ENCODE results near the gene NOSIP. TPM values are rescaled to one million over a fixed set of nuclear protein-coding genes. Genes with fewer than 3 reads are reported as not detected.

Gene NOSIP
- total RNA-seq, 1 donor from 2014 or later, result 83.8 TPM

DNA sequence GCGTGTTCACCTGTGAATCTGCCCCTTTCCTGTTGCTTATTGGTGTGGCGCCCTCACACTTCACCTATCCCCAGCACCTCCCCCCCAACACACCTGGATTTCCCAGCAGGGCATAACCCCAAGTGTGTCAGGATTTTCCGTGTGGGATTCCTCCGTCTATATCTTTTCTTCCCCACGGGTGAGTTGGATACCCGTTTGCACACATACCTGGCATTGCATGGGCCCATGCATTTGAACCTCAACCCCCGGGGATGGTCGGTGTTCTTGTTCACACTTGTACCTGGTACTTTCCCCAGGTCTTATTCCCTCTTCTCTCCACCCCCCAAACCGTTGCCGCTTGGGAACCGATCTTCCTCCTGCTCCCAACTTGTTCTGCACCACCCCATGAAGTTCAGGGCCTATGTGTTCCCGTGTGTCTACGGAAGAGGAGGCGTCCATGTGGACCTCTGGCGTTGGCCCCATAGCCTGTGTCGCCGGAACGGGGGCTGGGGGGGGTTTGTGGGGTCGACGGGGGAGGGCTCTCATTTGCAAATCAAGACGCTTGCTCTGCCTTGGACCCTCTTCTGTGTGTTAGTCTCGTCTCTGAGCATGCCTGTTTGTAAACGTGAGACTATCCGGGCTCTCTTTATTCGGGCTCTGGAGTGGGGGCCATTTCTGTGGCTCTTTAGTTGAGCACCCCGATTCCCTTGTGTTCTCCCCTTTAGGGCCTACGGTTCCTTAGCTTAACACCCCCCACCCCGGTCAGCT is 12.3 kb upstream of the NOSIP start:
- peak overlapping the region; percentile 94 for H3K4me3 Mint-ChIP-seq (ENCODE audit: unreplicated experiment)
- peak overlapping the region; percentile 94 for H3K4me2 ChIP-seq (ENCODE audit: low read length)
- peaks cover 54% of the 10 kb centered on the region for H3K79me2 ChIP-seq (ENCODE audit: insufficient read depth, low read length)
- H3K27me3 ChIP-seq (ENCODE audit: insufficient read depth, low read length), result no peaks in the 10 kb centered on the region
- FAIRE-seq (no peak), DNase-seq (ENCODE audit: low read depth) (no peak)
- no peak overlapping the region for H2AFZ ChIP-seq (ENCODE audit: low read depth, low read length)
- peaks cover 30% of the 10 kb centered on the region for H4K20me1 ChIP-seq (ENCODE audit: insufficient read depth, low read length)
- H3K4me1 Mint-ChIP-seq (ENCODE audit: low read depth, unreplicated experiment), result peaks cover 2% of the 10 kb centered on the region
- H3K27ac Mint-ChIP-seq (ENCODE audit: unreplicated experiment), result peak overlapping the region; percentile 84
- H3K4me3 ChIP-seq (ENCODE audit: insufficient read depth, low read depth, low read length), result peak overlapping the region; percentile 78
- H3K36me3 Mint-ChIP-seq (ENCODE audit: low read depth, unreplicated experiment), result no peaks in the 10 kb centered on the region
- H3K9me3 ChIP-seq (ENCODE audit: insufficient read depth, low read depth, low read length), result no peaks in the 10 kb centered on the region
- peak overlapping the region; percentile 79 for H3K9ac ChIP-seq (ENCODE audit: low read length)
- H3K4me1 ChIP-seq (ENCODE audit: insufficient read depth, low read length), result peaks cover 20% of the 10 kb centered on the region
- H3K9me3 Mint-ChIP-seq (ENCODE audit: unreplicated experiment), result no peaks in the 10 kb centered on the region
- no peak for TF ChIP-seq CTCF (IDR thresholded peaks at IDR 0.05; ENCODE audit: insufficient read depth, low read depth, low read length)
- no peak for TF ChIP-seq EZH2 (IDR thresholded peaks at IDR 0.05; ENCODE audit: insufficient read depth, low read length)
- peaks cover 8% of the 10 kb centered on the region for H3K36me3 ChIP-seq (ENCODE audit: insufficient read depth, low read length)
- peak overlapping the region; percentile 47 for H3K27ac ChIP-seq (ENCODE audit: low read depth, low read length)
- H3K27me3 Mint-ChIP-seq (ENCODE audit: low read depth, unreplicated experiment), result no peaks in the 10 kb centered on the region

GRCh38 chr19:49591731-49592485 is 11.6 kb upstream of the NOSIP start:
- Histone ChIP-seq H3K79me2 (ENCODE audit: insufficient read depth, low read length) (peaks cover 47% of the 10 kb centered on the region), H3K9me3 (ENCODE audit: insufficient read depth, low read depth, low read length) (no peaks in the 10 kb centered on the region), H3K9ac (ENCODE audit: low read length) (peak overlapping the region; percentile 79), H4K20me1 (ENCODE audit: insufficient read depth, low read length) (peaks cover 30% of the 10 kb centered on the region), H3K27me3 (ENCODE audit: insufficient read depth, low read length) (no peaks in the 10 kb centered on the region), H3K4me3 (ENCODE audit: insufficient read depth, low read depth, low read length) (peak overlapping the region; percentile 78), H3K4me2 (ENCODE audit: low read length) (peak overlapping the region; percentile 94), H3K36me3 (ENCODE audit: insufficient read depth, low read length) (peaks cover 8% of the 10 kb centered on the region), H3K27ac (ENCODE audit: low read depth, low read length) (peak overlapping the region; percentile 47), H3K4me1 (ENCODE audit: insufficient read depth, low read length) (peaks cover 20% of the 10 kb centered on the region), H2AFZ (ENCODE audit: low read depth, low read length) (peak overlapping the region; percentile 23)
- Mint-ChIP-seq H3K4me1 (ENCODE audit: low read depth, unreplicated experiment) (peaks cover 2% of the 10 kb centered on the region), H3K36me3 (ENCODE audit: low read depth, unreplicated experiment) (no peaks in the 10 kb centered on the region), H3K27ac (ENCODE audit: unreplicated experiment) (peak overlapping the region; percentile 84), H3K9me3 (ENCODE audit: unreplicated experiment) (no peaks in the 10 kb centered on the region), H3K27me3 (ENCODE audit: low read depth, unreplicated experiment) (no peaks in the 10 kb centered on the region), H3K4me3 (ENCODE audit: unreplicated experiment) (peak overlapping the region; percentile 94)
- no peak for TF ChIP-seq CTCF (IDR thresholded peaks at IDR 0.05; ENCODE audit: insufficient read depth, low read depth, low read length)
- FAIRE-seq, result no peak
- DNase-seq (ENCODE audit: low read depth), result no peak

All from astrocyte (in vitro differentiated cells and primary cell).